G401 (cell line): Measurements from ENCODE around the gene AP3B1. TPM values are rescaled to one million over a fixed set of nuclear protein-coding genes. Genes with fewer than 3 reads are reported as not detected.

Source experiments
- DNase-seq: peaks from one replicate; pipeline ENCODE4 v3.0.0-alpha.2; 2015; ENCODE audit warnings: low spot score
- in situ Hi-C: cut with HindIII; loops from 2 replicates; pipeline ENCODE4 v1.10.0; 2016; ENCODE audit warnings: low sequenced_read_pairs, mixed read lengths
- total RNA-seq: library from RNA; depleted of rRNA; stranded (reverse); fragments of >200 nt; shearing (Covaris generic); gene quantifications from 2 replicates; pipeline ENCODE4 v1.2.3, GENCODE V29; 2014; rRNA removed

Gene AP3B1, protein sequence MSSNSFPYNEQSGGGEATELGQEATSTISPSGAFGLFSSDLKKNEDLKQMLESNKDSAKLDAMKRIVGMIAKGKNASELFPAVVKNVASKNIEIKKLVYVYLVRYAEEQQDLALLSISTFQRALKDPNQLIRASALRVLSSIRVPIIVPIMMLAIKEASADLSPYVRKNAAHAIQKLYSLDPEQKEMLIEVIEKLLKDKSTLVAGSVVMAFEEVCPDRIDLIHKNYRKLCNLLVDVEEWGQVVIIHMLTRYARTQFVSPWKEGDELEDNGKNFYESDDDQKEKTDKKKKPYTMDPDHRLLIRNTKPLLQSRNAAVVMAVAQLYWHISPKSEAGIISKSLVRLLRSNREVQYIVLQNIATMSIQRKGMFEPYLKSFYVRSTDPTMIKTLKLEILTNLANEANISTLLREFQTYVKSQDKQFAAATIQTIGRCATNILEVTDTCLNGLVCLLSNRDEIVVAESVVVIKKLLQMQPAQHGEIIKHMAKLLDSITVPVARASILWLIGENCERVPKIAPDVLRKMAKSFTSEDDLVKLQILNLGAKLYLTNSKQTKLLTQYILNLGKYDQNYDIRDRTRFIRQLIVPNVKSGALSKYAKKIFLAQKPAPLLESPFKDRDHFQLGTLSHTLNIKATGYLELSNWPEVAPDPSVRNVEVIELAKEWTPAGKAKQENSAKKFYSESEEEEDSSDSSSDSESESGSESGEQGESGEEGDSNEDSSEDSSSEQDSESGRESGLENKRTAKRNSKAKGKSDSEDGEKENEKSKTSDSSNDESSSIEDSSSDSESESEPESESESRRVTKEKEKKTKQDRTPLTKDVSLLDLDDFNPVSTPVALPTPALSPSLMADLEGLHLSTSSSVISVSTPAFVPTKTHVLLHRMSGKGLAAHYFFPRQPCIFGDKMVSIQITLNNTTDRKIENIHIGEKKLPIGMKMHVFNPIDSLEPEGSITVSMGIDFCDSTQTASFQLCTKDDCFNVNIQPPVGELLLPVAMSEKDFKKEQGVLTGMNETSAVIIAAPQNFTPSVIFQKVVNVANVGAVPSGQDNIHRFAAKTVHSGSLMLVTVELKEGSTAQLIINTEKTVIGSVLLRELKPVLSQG
- 50.4 and 128 TPM in 2 replicates for total RNA-seq

- DNase-seq: peak; percentile 96
- in situ Hi-C loops: no loop called here
Observed at GRCh38 chr5:78294248-78295034, at the start of gene AP3B1. Gene AP3B1, minus strand, starts transcription at chr5:78294698. Its CDS starts 119 bp downstream, at chr5:78294579.

GRCh38 chr5:78341440-78341839, 46.9 kb upstream of the AP3B1 start:
- in situ Hi-C loops: no loop called here
- DNase-seq: no peak

- in situ Hi-C loops: no loop called here
- DNase-seq: no peak
Observed at GRCh38 chr5:78339617-78340436, 45.3 kb upstream of the AP3B1 start.

GRCh38 chr5:78336698-78337097, 42.2 kb upstream of the AP3B1 start:
- DNase-seq: no peak
- in situ Hi-C loops: no loop called here

- in situ Hi-C loops: no loop called here
- no peak for DNase-seq
Observed at GRCh38 chr5:78335976-78336375, 41.5 kb upstream of the AP3B1 start.

- in situ Hi-C loops: no loop called here
- no peak for DNase-seq
Observed at GRCh38 chr5:78334811-78335210, 40.3 kb upstream of the AP3B1 start.

GRCh38 chr5:78331523-78332080, 37.1 kb upstream of the AP3B1 start:
- no peak for DNase-seq
- in situ Hi-C loops: no loop called here

GRCh38 chr5:78328585-78329173, 34.2 kb upstream of the AP3B1 start:
- no peak for DNase-seq
- in situ Hi-C loops: no loop called here

GRCh38 chr5:78327761-78328510, 33.4 kb upstream of the AP3B1 start:
- in situ Hi-C loops: no loop called here
- DNase-seq: no peak

GRCh38 chr5:78326930-78327329, 32.4 kb upstream of the AP3B1 start:
- in situ Hi-C loops: no loop called here
- DNase-seq: no peak

DNA sequence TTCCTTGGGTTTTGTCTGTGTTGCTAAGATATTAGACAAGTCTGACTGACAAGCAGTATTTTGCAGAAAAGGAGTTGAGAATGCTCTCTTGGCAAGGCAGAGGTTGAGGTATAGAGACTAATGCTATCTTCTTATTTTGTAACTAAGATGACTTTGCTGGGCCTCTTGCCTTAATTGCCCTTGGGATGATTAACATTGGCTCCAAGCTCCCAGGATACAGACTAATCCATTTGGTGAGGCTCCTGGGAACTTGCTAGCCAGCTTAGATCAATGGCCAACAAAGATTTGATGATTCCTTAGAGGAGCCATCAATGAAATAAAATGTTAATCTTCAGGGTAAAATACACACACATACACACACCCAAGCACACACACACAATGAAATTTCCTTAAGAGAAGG, 28.7 kb upstream of the AP3B1 start:
- in situ Hi-C loops: no loop called here
- no peak for DNase-seq

DNA sequence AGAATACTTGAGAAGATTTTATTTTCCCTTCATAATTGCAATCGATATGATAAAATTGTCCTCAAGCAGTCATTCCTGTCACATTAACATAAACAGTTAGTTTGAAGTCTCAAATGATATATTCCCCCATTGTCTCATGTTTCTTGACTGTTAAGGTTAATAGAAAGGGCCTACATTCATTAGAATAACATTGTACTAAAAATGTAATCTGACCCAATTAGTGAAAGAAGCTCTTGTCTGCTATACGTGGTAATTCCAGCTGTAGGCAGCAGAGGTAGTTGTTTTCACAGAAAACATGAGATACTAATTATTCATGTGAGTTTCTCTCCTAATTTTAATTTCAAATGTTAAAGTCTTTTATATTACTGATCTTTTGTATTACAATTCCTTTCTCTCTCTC, 25.9 kb upstream of the AP3B1 start:
- peak; percentile 22 for DNase-seq
- in situ Hi-C loops: no loop called here

- in situ Hi-C loops: no loop called here
- DNase-seq: no peak
Observed at GRCh38 chr5:78318337-78318736, 23.8 kb upstream of the AP3B1 start.

DNA sequence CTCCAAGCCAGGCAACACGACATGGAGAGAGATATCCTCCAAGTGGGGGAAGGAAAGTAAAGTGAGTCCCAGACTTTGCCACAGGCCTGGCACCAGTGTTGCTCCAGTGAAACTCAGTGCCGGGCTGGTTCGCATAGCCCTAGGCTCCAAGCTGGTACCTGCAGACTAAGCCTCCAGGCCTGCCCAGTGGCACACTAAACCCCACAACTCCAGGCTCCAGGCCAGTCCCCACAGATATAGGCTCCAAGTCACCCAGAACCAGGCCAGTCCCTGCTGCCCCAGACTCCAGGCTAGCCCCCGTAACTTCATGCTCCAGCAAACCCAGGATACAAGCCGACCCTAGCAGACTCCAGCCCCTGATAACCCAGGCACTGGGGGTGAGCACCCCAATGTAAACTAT, 23.0 kb upstream of the AP3B1 start:
- DNase-seq: no peak
- in situ Hi-C loops: no loop called here

GRCh38 chr5:78308703-78309102, 14.2 kb upstream of the AP3B1 start:
- in situ Hi-C loops: no loop called here

GRCh38 chr5:78300464-78301045, 6.1 kb upstream of the AP3B1 start:
- peak; percentile 20 for DNase-seq
- in situ Hi-C loops: no loop called here

More at GRCh38 chr5:78308703-78309102, 14.2 kb upstream of the AP3B1 start:
- no peak for DNase-seq
